HFF-Myc (cell line): ENCODE measurements around the gene NBPF15.
"Not testable (repeated sequence)": the region's sequence is repeated elsewhere in the genome, so short reads cannot be mapped to it uniquely, and the experiment has no call there.

Source experiments
- DNase-seq: peaks from one replicate; pipeline ENCODE4 v3.0.0-alpha.2; 2011; ENCODE audit warnings: low read depth; ENCODE audit errors: extremely low read depth
- H3K4me3 ChIP-seq: replicated peaks from 2 replicates; pipeline ENCODE4 v1.5.1; 2011; ENCODE audit warnings: low read depth, mild to moderate bottlenecking, control low read depth, low read length

The NBPF15 gene

DNA sequence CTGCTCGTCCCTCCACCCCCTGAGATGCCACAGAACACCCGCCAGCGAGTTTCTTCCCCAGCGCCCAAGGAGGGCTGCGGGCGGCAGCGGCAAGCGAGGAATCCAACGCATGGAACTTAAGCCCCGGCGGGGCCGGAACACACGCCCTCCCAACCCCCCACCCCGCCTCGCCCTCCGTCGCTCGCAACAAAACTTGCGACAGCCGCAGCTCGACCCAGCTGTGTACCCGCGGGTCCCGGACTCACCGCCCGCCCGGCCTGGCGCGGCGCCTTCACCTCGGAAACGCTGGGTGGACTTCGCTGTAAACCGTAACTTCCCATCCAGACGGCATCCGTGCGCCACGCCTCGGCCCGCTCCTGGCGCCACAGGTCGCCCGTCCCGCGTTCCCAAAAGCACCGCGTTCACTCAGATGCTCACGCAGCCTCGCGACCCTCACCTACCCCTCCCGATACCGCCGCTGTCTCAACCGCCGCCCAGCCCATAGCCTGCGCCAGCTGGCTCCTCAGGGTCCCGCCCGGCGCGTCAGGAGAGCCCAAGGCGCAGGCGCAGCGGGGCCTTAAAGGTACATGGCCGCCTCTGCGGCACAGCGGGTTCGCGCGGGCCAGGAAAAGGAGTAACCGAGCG lies at the start of gene NBPF15:
NBPF15 (minus strand) TSS at position 534 of the 624 bp plus-strand sequence. CDS start 21,666 bp downstream, outside the sequence.
- peak within 1 kb of the TSS; percentile 51 for H3K4me3 ChIP-seq
- DNase-seq, result peak; percentile 0

DNA sequence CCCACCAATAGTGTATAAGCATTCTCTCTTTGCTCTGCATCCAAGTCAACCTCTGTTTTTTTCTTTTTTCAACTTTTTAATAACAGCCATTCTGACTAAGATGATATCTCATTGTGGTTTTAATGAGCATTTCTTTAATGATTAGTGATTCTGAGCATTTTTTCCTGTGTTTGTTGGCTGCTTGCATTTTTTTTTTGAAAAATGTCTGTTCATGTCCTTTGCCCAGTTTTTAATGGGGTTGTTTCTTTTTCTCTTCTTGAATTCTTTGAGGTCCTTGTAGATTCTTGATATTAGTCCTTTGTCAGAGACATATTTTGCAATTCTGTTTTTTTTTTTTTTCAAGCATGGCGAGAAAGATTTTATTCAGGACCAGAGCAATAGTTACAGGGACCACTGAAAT lies 35.0 kb upstream of the NBPF15 start:
- not testable (repeated sequence) for DNase-seq, H3K4me3 ChIP-seq

GRCh38 chr1:144494130-144494529 lies 32.7 kb upstream of the NBPF15 start:
- not testable (repeated sequence) for H3K4me3 ChIP-seq, DNase-seq

- not testable (repeated sequence) for H3K4me3 ChIP-seq, DNase-seq
These were observed 28.9 kb upstream of the NBPF15 start for GRCh38 chr1:144490394-144490793.

DNA sequence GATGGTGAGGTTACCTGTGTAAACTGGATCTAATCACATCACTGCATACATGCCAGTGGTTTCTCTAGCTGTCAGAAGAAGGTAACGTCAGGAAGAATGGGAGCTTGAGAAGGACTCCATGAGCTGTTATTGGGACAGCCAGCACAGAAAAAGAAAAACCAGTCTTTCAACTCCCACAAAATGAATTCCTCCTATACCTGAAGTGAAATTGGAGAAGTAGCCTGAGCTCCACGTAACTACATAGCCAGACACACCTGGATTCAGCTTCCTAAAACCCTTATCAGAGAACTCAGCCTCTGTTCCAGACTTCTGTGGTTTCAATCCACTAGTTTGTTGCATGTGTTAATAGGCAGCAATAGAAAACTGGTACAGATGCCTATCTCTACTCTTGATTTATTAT lies 25.5 kb upstream of the NBPF15 start:
- DNase-seq, H3K4me3 ChIP-seq: not testable (repeated sequence)

DNA sequence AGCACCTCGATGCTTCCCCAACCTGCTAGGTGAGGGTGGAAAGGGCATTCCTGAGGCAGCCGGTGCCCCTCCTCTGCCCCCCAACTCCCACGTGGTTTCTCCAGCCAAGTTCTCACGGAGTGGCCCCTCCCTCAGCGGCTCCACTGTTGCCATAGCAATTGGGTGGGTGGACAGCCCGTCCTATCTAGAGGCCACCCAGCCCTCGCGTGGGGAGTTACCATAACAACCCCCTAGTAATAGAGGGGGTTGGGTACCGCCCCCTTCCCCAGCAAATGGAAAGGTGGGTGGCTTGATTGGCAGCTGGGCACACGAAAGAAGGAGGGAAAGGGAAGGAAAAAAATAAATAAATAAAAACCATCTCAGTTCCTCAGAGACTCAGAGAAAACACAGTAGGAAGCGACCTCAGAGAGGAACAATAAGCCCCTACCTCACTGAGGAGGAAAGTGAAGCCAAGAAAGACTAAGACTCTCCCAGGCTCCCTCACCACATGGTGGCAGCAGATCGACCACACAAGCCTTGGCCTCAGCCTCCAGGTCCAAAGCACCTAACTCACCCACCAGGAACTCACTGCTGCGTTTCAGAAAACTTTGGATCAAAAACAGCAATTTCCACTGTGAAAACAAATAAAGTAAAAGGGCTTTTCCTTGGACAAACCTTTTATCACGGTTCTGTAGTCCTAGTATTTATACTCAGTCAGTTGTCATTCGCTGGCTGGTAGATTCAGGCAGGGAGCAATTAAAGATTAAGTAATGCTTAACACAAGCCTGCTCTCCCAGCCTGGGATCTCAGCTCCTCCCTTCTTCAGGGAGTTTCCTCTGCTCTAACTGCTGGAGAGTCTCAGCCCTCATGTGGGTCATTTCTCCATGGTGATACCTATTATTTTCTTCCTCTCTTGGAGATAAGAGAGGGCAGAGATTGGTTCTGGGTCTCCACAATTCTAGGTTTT lies 23.9 kb upstream of the NBPF15 start:
- not testable (repeated sequence) for H3K4me3 ChIP-seq, DNase-seq

- not testable (repeated sequence) for H3K4me3 ChIP-seq, DNase-seq
These were observed 12.4 kb upstream of the NBPF15 start for GRCh38 chr1:144473897-144474296.

DNA sequence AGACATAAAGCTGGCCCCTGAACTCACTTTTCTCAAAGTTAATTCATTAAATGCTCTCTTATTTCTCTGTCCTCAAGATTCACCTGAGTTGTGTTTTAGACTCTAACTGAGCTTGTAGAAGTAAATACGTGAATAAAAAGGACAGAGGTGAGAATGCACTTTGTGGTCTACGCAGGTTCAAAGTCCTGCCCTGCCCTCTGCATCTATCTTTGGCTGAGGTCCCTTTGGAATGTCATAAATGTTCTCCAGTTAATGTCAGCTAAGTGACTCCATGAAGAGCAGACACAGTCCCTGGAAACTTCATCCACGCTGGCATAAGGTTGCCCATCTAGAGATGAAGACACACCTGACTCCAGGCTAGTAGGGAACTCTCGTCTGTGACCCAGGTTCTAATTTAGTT lies 10.0 kb upstream of the NBPF15 start:
- not testable (repeated sequence) for H3K4me3 ChIP-seq, DNase-seq

GRCh38 chr1:144461778-144462177 lies 309 bp upstream of the NBPF15 start:
- peak overlapping the region; percentile 51 for H3K4me3 ChIP-seq
- not testable (repeated sequence) for DNase-seq

DNA sequence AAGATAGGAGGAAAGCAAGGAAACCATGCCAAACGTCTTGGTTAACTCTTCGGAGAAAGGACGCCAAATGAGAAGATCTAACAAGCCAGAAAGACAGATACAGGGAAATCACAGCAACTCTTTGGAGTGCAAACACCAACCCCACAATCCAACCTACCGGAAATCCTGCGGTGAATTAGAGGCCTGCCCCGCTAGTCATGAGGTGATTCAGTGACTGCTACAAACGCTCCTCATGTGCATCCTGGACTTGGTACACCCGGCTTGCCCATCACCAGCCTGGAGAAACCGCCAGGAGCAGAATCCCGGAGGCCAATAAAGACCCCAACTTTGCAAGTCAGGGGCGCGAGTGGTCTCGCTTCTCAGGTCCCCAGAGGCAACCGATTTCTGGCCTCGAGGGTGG lies 783 bp downstream of the NBPF15 start:
- DNase-seq, result not testable (repeated sequence)
- peak overlapping the region; percentile 51 for H3K4me3 ChIP-seq

- not testable (repeated sequence) for H3K4me3 ChIP-seq, DNase-seq
These were observed 19.1 kb downstream of the NBPF15 start for GRCh38 chr1:144442402-144442801.

DNA sequence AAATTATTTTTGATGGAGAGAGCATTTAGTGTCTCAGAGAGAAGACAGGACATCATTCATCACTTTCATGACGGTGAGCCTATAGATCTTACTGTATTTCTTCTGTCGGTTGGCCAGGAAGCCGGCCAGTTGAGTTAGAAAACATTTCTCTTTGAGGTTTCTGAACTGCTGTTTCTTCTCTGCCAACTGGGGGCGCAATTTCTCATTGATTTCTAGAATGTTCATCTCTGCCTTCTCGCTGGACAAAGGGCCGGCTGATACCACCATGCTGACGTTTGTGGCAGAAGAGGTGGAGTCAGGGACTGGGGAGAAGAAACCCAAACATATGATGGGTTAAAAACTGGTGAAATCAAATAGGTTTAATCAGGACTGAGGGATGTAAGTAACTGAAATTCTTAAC lies 21.7 kb downstream of the NBPF15 start:
- DNase-seq, result not testable (repeated sequence)

DNA sequence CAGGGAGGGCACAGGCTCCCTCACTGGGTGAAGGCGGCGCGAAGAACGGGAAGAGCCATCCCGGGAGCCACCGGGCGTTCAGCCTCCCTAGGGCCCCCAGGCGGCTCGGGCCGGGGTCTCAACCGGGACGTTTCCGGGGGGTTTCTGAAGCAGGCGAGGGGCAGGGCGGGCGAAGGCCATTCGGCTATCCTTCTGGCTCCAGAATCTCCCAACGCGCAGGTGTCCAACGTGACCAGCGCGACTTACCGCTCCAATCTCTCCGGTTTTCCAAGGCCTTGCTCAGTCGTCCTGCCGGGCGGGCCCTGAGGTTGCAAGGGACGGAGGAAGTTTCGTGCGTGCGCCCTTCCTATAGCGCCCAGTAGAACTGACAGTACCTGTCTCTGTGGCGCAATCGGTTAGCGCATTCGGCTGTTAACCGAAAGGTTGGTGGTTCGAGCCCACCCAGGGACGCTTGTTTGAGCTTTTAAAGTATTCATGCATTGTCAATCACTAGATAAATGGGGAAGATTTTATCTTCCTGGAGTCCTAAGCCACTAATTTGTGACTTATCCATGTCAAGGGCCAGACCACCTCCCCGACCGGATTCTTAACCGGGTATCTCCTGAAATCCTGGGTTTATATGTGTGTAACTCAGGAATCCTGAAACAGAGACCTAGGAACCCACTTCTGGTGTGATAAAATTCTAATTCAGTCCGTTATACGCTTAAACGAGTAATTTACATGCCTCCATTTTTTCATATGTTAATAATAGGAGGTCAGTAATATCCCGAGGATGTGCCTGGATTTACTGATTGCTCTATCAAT lies 42.4 kb downstream of the NBPF15 start:
- peak overlapping the region; percentile 40 for H3K4me3 ChIP-seq
- not testable (repeated sequence) for DNase-seq

More for the DNA sequence above, 21.7 kb downstream of the NBPF15 start:
- H3K4me3 ChIP-seq, result not testable (repeated sequence)

DNA sequence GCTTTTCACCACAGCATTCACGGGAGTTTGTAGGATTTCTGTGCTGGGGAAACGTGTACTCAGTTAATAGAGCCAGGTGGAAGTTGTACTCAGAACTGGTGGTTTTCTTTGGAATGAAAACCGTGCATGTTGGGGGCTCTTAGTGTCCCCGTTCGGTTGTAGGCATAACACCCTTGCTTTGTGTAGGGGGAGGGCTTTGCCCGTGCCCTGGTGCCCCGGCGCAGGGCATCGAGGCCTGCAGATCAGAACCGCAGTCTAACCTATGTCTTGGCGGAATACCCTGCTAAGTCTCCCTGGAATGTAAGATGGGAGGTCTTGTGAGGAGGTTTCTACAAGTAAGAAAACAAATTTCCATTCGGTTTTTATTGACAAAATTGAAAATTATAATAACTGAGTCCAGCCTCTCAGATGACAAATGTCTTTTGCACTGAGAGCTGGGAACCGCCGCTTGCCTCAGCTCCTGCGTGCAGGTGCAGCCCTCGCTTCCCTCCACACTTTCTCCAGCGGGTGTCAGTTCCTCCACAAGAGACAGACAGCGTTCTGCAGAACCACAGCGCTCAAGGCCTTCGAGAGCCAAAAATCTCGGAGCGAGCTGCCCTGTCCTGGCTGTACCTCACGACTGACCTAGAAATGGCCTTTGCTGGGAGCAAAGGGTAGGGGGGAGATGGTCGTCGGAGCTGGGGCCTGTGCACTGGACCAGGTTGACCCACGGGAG lies 47.9 kb downstream of the NBPF15 start:
- DNase-seq, result not testable (repeated sequence)
- peak overlapping the region; percentile 25 for H3K4me3 ChIP-seq

DNA sequence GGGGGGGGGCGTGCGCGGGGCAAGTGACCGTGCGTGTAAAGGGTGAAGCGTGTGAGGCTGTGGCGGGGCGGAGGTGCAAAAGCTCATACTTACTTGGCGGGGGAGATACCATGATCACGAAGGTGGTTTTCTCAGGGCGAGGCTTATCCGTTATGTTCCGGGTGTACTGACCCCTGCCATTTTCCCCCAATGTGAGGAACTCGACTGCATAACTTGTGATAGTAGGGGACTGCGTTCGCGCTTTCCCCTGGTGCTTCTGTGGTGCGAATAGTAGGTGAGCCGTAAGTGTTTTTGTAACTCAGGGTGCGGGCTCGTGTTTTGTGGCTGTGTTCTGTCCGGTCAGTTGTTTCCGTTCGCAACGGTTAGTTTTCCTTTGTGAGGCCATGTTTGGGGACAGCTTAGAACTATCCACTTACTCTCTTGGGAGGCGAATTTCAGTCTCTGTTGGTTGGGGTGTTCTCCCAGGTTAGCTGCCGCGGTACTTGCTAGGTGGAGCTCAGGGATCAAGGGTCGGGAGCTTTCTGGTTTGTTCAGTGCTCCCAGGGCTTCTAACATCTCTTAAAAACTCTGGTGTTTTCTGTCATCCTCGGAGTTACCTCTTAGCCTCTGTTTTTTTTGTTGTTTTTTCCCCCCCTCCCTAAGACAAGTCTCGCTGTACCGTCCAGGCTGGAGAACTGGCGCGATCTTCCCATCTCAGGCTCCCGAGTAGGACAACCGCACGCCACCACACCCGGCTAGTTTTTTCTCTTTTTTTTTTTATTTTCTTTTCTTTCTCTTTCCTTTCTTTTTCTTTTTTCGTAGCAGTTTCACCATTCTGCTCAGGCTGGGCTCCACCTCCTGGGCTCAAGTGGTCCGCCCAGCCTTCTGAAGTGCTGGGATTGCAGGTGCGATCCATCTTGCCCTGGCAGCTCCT lies 48.7 kb downstream of the NBPF15 start:
- H3K4me3 ChIP-seq, result peak overlapping the region; percentile 25
- DNase-seq, result peak; percentile 99

- not testable (repeated sequence) for H3K4me3 ChIP-seq
- DNase-seq, result peak; percentile 43
These were observed 49.4 kb downstream of the NBPF15 start for GRCh38 chr1:144412068-144412471.

- not testable (repeated sequence) for DNase-seq, H3K4me3 ChIP-seq
These were observed 58.7 kb downstream of the NBPF15 start for GRCh38 chr1:144402807-144403206.
